GM23338 (cell line): ENCODE measurements around the gene HRNR. TPM values are rescaled to one million over a fixed set of nuclear protein-coding genes. Genes with fewer than 3 reads are reported as not detected.
A peak's percentile ranks its signal among the peaks of the same experiment; 100 is the strongest.

ENCODE experiments used
- ATAC-seq: fragments of 200-7000 bp; cut with Tn5 transposase; 3 replicates; pipeline ENCODE4 v1.9.1; 2020
- DNase-seq: peaks from one replicate; pipeline ENCODE4 v3.0.0-alpha.2; 2015; ENCODE audit warnings: low spot score
- H2AFZ ChIP-seq: fragments of 200-600 bp; sonication (generic); 2 replicates; pipeline ENCODE4 v1.8.0; 2016; ENCODE audit warnings: antibody characterized with exemption, mild to moderate bottlenecking, moderate library complexity
- H3F3A ChIP-seq: fragments of 200-600 bp; sonication (generic); replicated peaks from 2 replicates; pipeline ENCODE4 v1.8.0; 2017; ENCODE audit warnings: antibody characterized with exemption, mixed run types, low read depth
- H3K27ac ChIP-seq: fragments of 200-600 bp; sonication (generic); 2 replicates; pipeline ENCODE4 v1.6.1; 2016; ENCODE audit warnings: low read depth
- H3K27me3 ChIP-seq: fragments of 200-600 bp; sonication (generic); 2 replicates; pipeline ENCODE4 v1.8.0; 2016; ENCODE audit warnings: mild to moderate bottlenecking, mixed run types, moderate library complexity; ENCODE audit not compliant: insufficient read depth
- H3K36me3 ChIP-seq: fragments of 200-600 bp; sonication (generic); 2 replicates; pipeline ENCODE4 v1.8.0; 2016; ENCODE audit warnings: mild to moderate bottlenecking; ENCODE audit not compliant: insufficient read depth
- H3K4me1 ChIP-seq: fragments of 200-600 bp; sonication (generic); 2 replicates; pipeline ENCODE4 v1.8.0; 2016; ENCODE audit warnings: mild to moderate bottlenecking, moderate library complexity; ENCODE audit not compliant: insufficient read depth
- H3K4me2 ChIP-seq: fragments of 200-600 bp; sonication (generic); 2 replicates; pipeline ENCODE4 v1.7.1; 2017; ENCODE audit warnings: mixed run types
- H3K4me3 ChIP-seq: fragments of 200-600 bp; sonication (generic); 2 replicates; pipeline ENCODE4 v1.6.1; 2016; ENCODE audit warnings: mixed run types
- H3K79me2 ChIP-seq: fragments of 200-600 bp; sonication (generic); replicated peaks from 2 replicates; pipeline ENCODE4 v1.8.0; 2017; ENCODE audit warnings: mild to moderate bottlenecking; ENCODE audit not compliant: insufficient read depth
- H3K9me2 ChIP-seq: fragments of 200-600 bp; sonication (generic); 2 replicates; pipeline ENCODE4 v1.8.0; 2017; ENCODE audit not compliant: insufficient read depth
- H4K20me1 ChIP-seq: fragments of 200-600 bp; sonication (generic); replicated peaks from 2 replicates; pipeline ENCODE4 v1.8.0; 2017; ENCODE audit warnings: mild to moderate bottlenecking; ENCODE audit not compliant: insufficient read depth
- H3K27ac Mint-ChIP-seq: 2 replicates; pipeline ENCODE4 v1.8.0; 2020; ENCODE audit warnings: inconsistent platforms, mild to moderate bottlenecking, moderate library complexity, mixed read lengths
- H3K27me3 Mint-ChIP-seq: 3 replicates; pipeline ENCODE4 v1.8.0; 2022; ENCODE audit warnings: low read depth, mild to moderate bottlenecking, moderate library complexity, mixed read lengths, inconsistent platforms; ENCODE audit not compliant: insufficient read depth, poor library complexity
- H3K36me3 Mint-ChIP-seq: 3 replicates; pipeline ENCODE4 v1.8.0; 2021; ENCODE audit warnings: low read depth, mild to moderate bottlenecking, inconsistent platforms, moderate library complexity, mixed read lengths
- H3K4me1 Mint-ChIP-seq: 3 replicates; pipeline ENCODE4 v1.8.0; 2020; ENCODE audit warnings: mild to moderate bottlenecking, inconsistent platforms, mixed read lengths
- H3K4me3 Mint-ChIP-seq: 3 replicates; pipeline ENCODE4 v1.8.0; 2021; ENCODE audit warnings: moderate library complexity, mild to moderate bottlenecking, inconsistent platforms, mixed read lengths
- H3K9me3 Mint-ChIP-seq: 3 replicates; pipeline ENCODE4 v1.8.0; 2020; ENCODE audit warnings: moderate library complexity, mild to moderate bottlenecking, inconsistent platforms, mixed read lengths
- CREB1 ChIP-seq: fragments of 250-450 bp; sonication (Bioruptor Pico); IDR thresholded peaks from 2 replicates; pipeline ENCODE4 v1.5.0; 2020; ENCODE audit warnings: low read depth, mild to moderate bottlenecking, moderate library complexity
- CTCF ChIP-seq, 2 experiments: fragments of 200-600 bp in 1 of 2; sonication (generic) in 1 of 2; conservative IDR thresholded peaks; 2 replicates each; pipeline versions ENCODE4 v1.5.1 to v1.6.1; 2016 to 2017; ENCODE audit warnings: antibody characterized with exemption in 2 of 2, low read depth in 2 of 2, mild to moderate bottlenecking in 2 of 2, moderate library complexity in 1 of 2
- ETS1 ChIP-seq: IDR thresholded peaks from 2 replicates; pipeline ENCODE4 v1.6.1; 2016; ENCODE audit warnings: antibody characterized with exemption
- EZH2 ChIP-seq: fragments of 200-600 bp; sonication (generic); IDR thresholded peaks from one replicate; pipeline ENCODE4 v1.8.0; 2017; ENCODE audit warnings: antibody characterized with exemption, mild to moderate bottlenecking, low read depth; ENCODE audit not compliant: unreplicated experiment
- EZH2phosphoT487 ChIP-seq: fragments of 200-600 bp; sonication (generic); IDR thresholded peaks from one replicate; pipeline ENCODE4 v1.8.1; 2018; ENCODE audit warnings: antibody characterized with exemption; ENCODE audit not compliant: unreplicated experiment
- JUNB ChIP-seq: IDR thresholded peaks from one replicate; pipeline ENCODE4 v1.6.1; 2016; ENCODE audit warnings: antibody characterized with exemption; ENCODE audit not compliant: unreplicated experiment
- NANOG ChIP-seq: IDR thresholded peaks from 2 replicates; pipeline ENCODE4 v1.6.1; 2016; ENCODE audit warnings: antibody characterized with exemption, borderline replicate concordance
- POLR2AphosphoS5 ChIP-seq: IDR thresholded peaks from 2 replicates; pipeline ENCODE4 v1.6.1; 2016; ENCODE audit warnings: antibody characterized with exemption, low read depth
- REST ChIP-seq: IDR thresholded peaks from one replicate; pipeline ENCODE4 v1.6.1; 2018; ENCODE audit warnings: antibody characterized with exemption; ENCODE audit not compliant: unreplicated experiment
- STAT1 ChIP-seq: IDR thresholded peaks from one replicate; pipeline ENCODE4 v1.6.1; 2016; ENCODE audit warnings: antibody characterized with exemption; ENCODE audit not compliant: unreplicated experiment
- ZNF114 ChIP-seq: fragments of 250-450 bp; sonication (Bioruptor Pico); IDR thresholded peaks from 2 replicates; pipeline ENCODE4 v1.5.0; 2020; ENCODE audit warnings: mild to moderate bottlenecking, moderate library complexity
- ZNF331 ChIP-seq: fragments of 250-450 bp; sonication (Bioruptor Pico); IDR thresholded peaks from 2 replicates; pipeline ENCODE4 v1.5.0; 2020; ENCODE audit warnings: low read depth, mild to moderate bottlenecking, moderate library complexity
- ZNF462 ChIP-seq: fragments of 250-450 bp; sonication (Bioruptor Pico); IDR thresholded peaks from 2 replicates; pipeline ENCODE4 v1.5.0; 2020; ENCODE audit warnings: mild to moderate bottlenecking, moderate library complexity
- polyA plus RNA-seq: library from polyadenylated mRNA; unstranded; fragments of >200 nt; fragmentation: Nextera tagmentation; extraction: Ambion mirVana; gene quantifications from 2 replicates; pipeline ENCODE4 v1.2.1, GENCODE V29; 2016
- total RNA-seq: library from RNA; depleted of rRNA; stranded (reverse); fragments of >200 nt; shearing (Covaris generic); gene quantifications from 2 replicates; pipeline ENCODE4 v1.2.3, GENCODE V29; 2014

HRNR gene
- total and polyA plus RNA-seq, 2 experiments from 2014 or later, result not detected

GRCh38 chr1:152169366-152170025, 54.5 kb downstream of the HRNR start:
- TF ChIP-seq NANOG (no peak), ZNF462 (CRISPR knock-in tag) (no peak), REST (no peak), CTCF (conservative IDR thresholded peaks at IDR 0.05; ENCODE audit: low read depth in 2 of 2) (no peak), STAT1 (no peak), ZNF331 (no peak), CREB1 (CRISPR knock-in tag) (no peak), JUNB (no peak), ZNF114 (CRISPR knock-in tag) (no peak), EZH2phosphoT487 (no peak), EZH2 (no peak), ETS1 (no peak), POLR2AphosphoS5 (no peak)
- no peaks in the 10 kb centered on the region for H3F3A ChIP-seq
- H4K20me1 ChIP-seq, result no peaks in the 10 kb centered on the region
- H3K27me3 ChIP-seq, result no peaks in the 10 kb centered on the region
- Mint-ChIP-seq H3K27ac (no peak overlapping the region), H3K36me3 (no peaks in the 10 kb centered on the region), H3K4me3 (no peak overlapping the region), H3K9me3 (no peaks in the 10 kb centered on the region; the same call in 2 of the 3 replicates), H3K4me1 (peaks cover 2% of the 10 kb centered on the region; the same call in 2 of the 3 replicates), H3K27me3 (peaks cover 3% of the 10 kb centered on the region)
- H3K4me3 ChIP-seq, result no peak overlapping the region
- H3K36me3 ChIP-seq, result no peaks in the 10 kb centered on the region
- ATAC-seq (no peak), DNase-seq (no peak)
- no peaks in the 10 kb centered on the region for H3K79me2 ChIP-seq
- H3K9me2 ChIP-seq, result no peaks in the 10 kb centered on the region; the same call in 1 of the 2 replicates
- H3K27ac ChIP-seq, result no peak overlapping the region
- H3K4me1 ChIP-seq, result no peaks in the 10 kb centered on the region
- no peak overlapping the region for H3K4me2 ChIP-seq
- 0 out of 2 replicates have a peak overlapping the region, but pooled peaks have one; percentile 10 for H2AFZ ChIP-seq
